K562 (cell line): ENCODE measurements around the gene GJB2. TPM values are rescaled to one million over a fixed set of nuclear protein-coding genes. Genes with fewer than 3 reads are reported as not detected.

ENCODE experiments used
- ATAC-seq: fragments of 200-7000 bp; cut with Tn5 transposase; 3 replicates; pipeline ENCODE4 v1.9.1; 2020; ENCODE audit warnings: moderate library complexity
- BruUV-seq: library from RNA; stranded (reverse); fragments of 400-500 nt; replicated peaks from 2 replicates; lab custom pipeline; 2021; lab: Mats Ljungman, UMichigan
- CTCF ChIA-PET: fragments of 300-600 bp; formaldehyde crosslinking; extraction: SDS; loops from one replicate; lab custom pipeline; 2021; ENCODE audit warnings: low intra/inter-chr PET ratio; lab: Yijun Ruan, JAX
- POLR2A ChIA-PET: fragments of 300-600, 350-650 bp; sonication (Branson Sonifier 250); formaldehyde crosslinking; extraction: SDS; loops from one replicate; lab custom pipeline; 2021; ENCODE audit warnings: antibody characterized with exemption, inconsistent platforms; lab: Yijun Ruan, JAX
- DNase-seq, 4 experiments: peaks; one replicate each; pipeline versions ENCODE4 v3.0.0 to v3.0.0-alpha.2; 2011 to 2018; ENCODE audit warnings: low spot score in 3 of 4, mixed read lengths in 3 of 4; ENCODE audit errors: extremely low read depth in 1 of 4
- FAIRE-seq: peaks from 2 replicates; lab custom pipeline; 2011; peaks lifted over from hg19 to GRCh38; lab: Jason Lieb, UNC
- H2AFZ ChIP-seq: 2 replicates; pipeline ENCODE4 v1.6.0; 2011; ENCODE audit warnings: low read depth, low read length, control low read depth, inconsistent platforms
- H3K27ac ChIP-seq: fragments of 200-600 bp; 3 replicates; pipeline ENCODE4 v1.8.0; 2011; ENCODE audit warnings: low read depth, mild to moderate bottlenecking, control low read depth, inconsistent platforms, low read length, moderate library complexity, mixed read lengths; ENCODE audit errors: extremely low read depth
- H3K27me3 ChIP-seq, 2 experiments: fragments of 300-600 bp in 1 of 2; 2 replicates in 1 of 2; 3 replicates in 1 of 2; pipeline versions ENCODE4 v1.6.0 to v1.8.0; 2011; ENCODE audit warnings: inconsistent platforms in 2 of 2, low read length in 2 of 2, mild to moderate bottlenecking in 1 of 2, mixed read lengths in 1 of 2, moderate library complexity in 1 of 2; ENCODE audit not compliant: control insufficient read depth in 2 of 2, insufficient read depth in 2 of 2
- H3K36me3 ChIP-seq: fragments of 300-600 bp; 3 replicates; pipeline ENCODE4 v1.8.0; 2011; ENCODE audit warnings: mild to moderate bottlenecking, low read length, inconsistent platforms; ENCODE audit not compliant: control insufficient read depth, insufficient read depth
- H3K4me1 ChIP-seq, 2 experiments: fragments of 200-600 bp in 1 of 2; replicated peaks in 1 of 2; 2 replicates in 1 of 2; 3 replicates in 1 of 2; pipeline versions ENCODE4 v1.5.1 to v1.8.0; 2011; ENCODE audit warnings: inconsistent platforms in 2 of 2, low read length in 2 of 2, mild to moderate bottlenecking in 1 of 2, mixed read lengths in 1 of 2, moderate library complexity in 1 of 2; ENCODE audit not compliant: control insufficient read depth in 2 of 2, insufficient read depth in 2 of 2
- H3K4me2 ChIP-seq: 2 replicates; pipeline ENCODE4 v1.6.1; 2011; ENCODE audit warnings: low read length, control low read depth, inconsistent platforms, mixed read lengths; ENCODE audit not compliant: insufficient read depth
- H3K4me3 ChIP-seq: fragments of 200-600 bp; sonication (generic), shearing (Covaris generic); 2 replicates; pipeline ENCODE4 v1.5.1; 2016; ENCODE audit warnings: control low read depth, inconsistent platforms
- H3K79me2 ChIP-seq: fragments of 200-600 bp; 3 replicates; pipeline ENCODE4 v1.8.0; 2011; ENCODE audit warnings: low read length, inconsistent platforms; ENCODE audit not compliant: control insufficient read depth, insufficient read depth
- H3K9ac ChIP-seq, 2 experiments: 2 replicates each; pipeline versions ENCODE4 v1.6.0 to v1.6.1; 2011; ENCODE audit warnings: low read depth in 2 of 2, low read length in 2 of 2, control low read depth in 1 of 2, inconsistent platforms in 1 of 2, mild to moderate bottlenecking in 1 of 2, mixed read lengths in 1 of 2; ENCODE audit not compliant: insufficient read depth in 1 of 2
- H3K9me1 ChIP-seq: one replicate; pipeline ENCODE4 v1.6.0; 2011; ENCODE audit warnings: inconsistent platforms, mild to moderate bottlenecking, low read length, moderate library complexity; ENCODE audit not compliant: control insufficient read depth, insufficient read depth
- H3K9me3 ChIP-seq: replicated peaks from 2 replicates; pipeline ENCODE4 v1.5.1; 2011; ENCODE audit warnings: low read depth, low read length, inconsistent platforms; ENCODE audit not compliant: control insufficient read depth, insufficient read depth
- H4K20me1 ChIP-seq: replicated peaks from 2 replicates; pipeline ENCODE4 v1.6.1; 2011; ENCODE audit warnings: low read length, inconsistent platforms, mixed read lengths; ENCODE audit not compliant: control insufficient read depth, insufficient read depth
- ADNP ChIP-seq: fragments of 200-800 bp; sonication (Bioruptor generic); IDR thresholded peaks from 2 replicates; pipeline ENCODE4 v1.6.1; 2016; ENCODE audit warnings: missing genetic modification characterization, missing compliant biosample characterization
- CBFA2T2 ChIP-seq: fragments of 450-650 bp; conservative IDR thresholded peaks from 2 replicates; pipeline ENCODE4 v1.6.1; 2017; ENCODE audit warnings: mild to moderate bottlenecking
- EP300 ChIP-seq: IDR thresholded peaks from 2 replicates; pipeline ENCODE4 v1.6.1; 2012; ENCODE audit warnings: low read length, improper control_type of control experiment
- GABPB2 ChIP-seq: fragments of 250-450 bp; sonication (Bioruptor Pico); conservative IDR thresholded peaks from 2 replicates; pipeline ENCODE4 v1.5.1; 2021; ENCODE audit warnings: mild to moderate bottlenecking
- KAT2B ChIP-seq: IDR thresholded peaks from one replicate; pipeline ENCODE4 v1.6.1; 2012; ENCODE audit warnings: low read depth, mild to moderate bottlenecking, control low read depth, inconsistent platforms, low read length, moderate library complexity
- LARP7 ChIP-seq: fragments of 450-650 bp; IDR thresholded peaks from 2 replicates; pipeline ENCODE4 v1.6.1; 2016
- MECOM ChIP-seq: fragments of 250-450 bp; sonication (Bioruptor Pico); IDR thresholded peaks from 2 replicates; pipeline ENCODE4 v1.8.0; 2022; ENCODE audit warnings: inconsistent platforms
- MTA3 ChIP-seq: fragments of 450-650 bp; formaldehyde crosslinking; IDR thresholded peaks from 2 replicates; pipeline ENCODE4 v1.6.1; 2017; ENCODE audit warnings: mild to moderate bottlenecking, borderline replicate concordance
- TCF7L2 ChIP-seq: fragments of 150-350 bp; IDR thresholded peaks from 2 replicates; pipeline ENCODE4 v1.6.1; 2016; ENCODE audit warnings: low read depth, mild to moderate bottlenecking, low read length, moderate library complexity
- ZC3H11A ChIP-seq: IDR thresholded peaks from 2 replicates; pipeline ENCODE4 v1.6.1; 2012; ENCODE audit warnings: low read depth, low read length, improper control_type of control experiment
- ZFX ChIP-seq: sonication (generic); formaldehyde crosslinking; IDR thresholded peaks from 2 replicates; pipeline ENCODE4 v1.8.0; 2022; ENCODE audit warnings: mild to moderate bottlenecking, missing genetic modification reagents, moderate library complexity
- WGBS: fragments of 100-300 bp; shearing (Covaris generic); methylation state at CpG from one replicate; pipeline ENCODE4 v1.1.6; 2016; ENCODE audit warnings: low coverage, mixed read lengths; ENCODE audit not compliant: insufficient coverage; ENCODE audit errors: missing lambda C conversion rate; 5-methylcytosine and 5-hydroxymethylcytosine counted together
- in situ Hi-C: fragments of 300-500 bp; cut with MboI; formaldehyde crosslinking; loops from 4 replicates; pipeline ENCODE4 v1.15.0; 2018; ENCODE audit warnings: inconsistent platforms, mixed read lengths
- intact Hi-C: fragments of 100-400 bp; cut with micrococcal nuclease; formaldehyde crosslinking; loops from 2 replicates; pipeline ENCODE4 v1.14.2; 2022
- polyA plus RNA-seq, 8 experiments: library from polyadenylated mRNA; depleted of rRNA in 4 of 8; stranded (reverse) in 5 of 8; unstranded in 3 of 8; fragments of >200 nt; fragmentation: Nextera tagmentation in 2 of 8; fragmentation: Illumina TruSeq in 1 of 8; extraction: Ambion mirVana in 2 of 8; extraction: Trizol in 1 of 8; gene quantifications; 2 replicates each; pipeline versions ENCODE4 v1.2.1 to v1.2.3, GENCODE V29; 2011 to 2014; ENCODE audit warnings: inconsistent platforms in 1 of 8, missing spikeins in 1 of 8
- total RNA-seq, 7 experiments: library from RNA; depleted of rRNA in 6 of 7; stranded (reverse); fragments of >200 nt in 6 of 7; fragmentation: Illumina TruSeq in 2 of 7; extraction: Trizol in 2 of 7; gene quantifications; 2 replicates each; pipeline versions ENCODE4 v1.2.1 to v1.2.3, GENCODE V29; 2011 to 2021; ENCODE audit warnings: low replicate concordance in 1 of 7
- TF ChIP-seq, protein P1 (sequence below): fragments of 450-650 bp; formaldehyde crosslinking; IDR thresholded peaks from 2 replicates; pipeline ENCODE4 v1.4.0; 2020; ENCODE audit warnings: mild to moderate bottlenecking, mixed read lengths
- TF ChIP-seq, protein P2 (sequence below), 2 experiments: fragments of 450-650 bp in 1 of 2; IDR thresholded peaks; 2 replicates each; pipeline ENCODE4 v1.6.1; 2011 to 2017; ENCODE audit warnings: low read depth in 2 of 2, antibody characterized with exemption in 1 of 2, borderline replicate concordance in 1 of 2, low read length in 1 of 2, mild to moderate bottlenecking in 1 of 2, mixed read lengths in 1 of 2; ENCODE audit not compliant: control insufficient read depth in 1 of 2
- TF ChIP-seq, protein P3 (sequence below): fragments of 450-650 bp; IDR thresholded peaks from 2 replicates; pipeline ENCODE4 v1.6.1; 2014; ENCODE audit warnings: low read depth, mild to moderate bottlenecking, moderate library complexity, borderline replicate concordance
- TF ChIP-seq, protein P4 (sequence below): fragments of 450-650 bp; formaldehyde crosslinking; IDR thresholded peaks from 2 replicates; pipeline ENCODE4 v1.4.0; 2022; ENCODE audit warnings: mild to moderate bottlenecking, moderate library complexity

Gene GJB2
- total and polyA plus RNA-seq, 9 of the 15 experiments (the other 6 are each of a cell fraction or from before 2014, with no cell fraction given): not detected

DNA sequence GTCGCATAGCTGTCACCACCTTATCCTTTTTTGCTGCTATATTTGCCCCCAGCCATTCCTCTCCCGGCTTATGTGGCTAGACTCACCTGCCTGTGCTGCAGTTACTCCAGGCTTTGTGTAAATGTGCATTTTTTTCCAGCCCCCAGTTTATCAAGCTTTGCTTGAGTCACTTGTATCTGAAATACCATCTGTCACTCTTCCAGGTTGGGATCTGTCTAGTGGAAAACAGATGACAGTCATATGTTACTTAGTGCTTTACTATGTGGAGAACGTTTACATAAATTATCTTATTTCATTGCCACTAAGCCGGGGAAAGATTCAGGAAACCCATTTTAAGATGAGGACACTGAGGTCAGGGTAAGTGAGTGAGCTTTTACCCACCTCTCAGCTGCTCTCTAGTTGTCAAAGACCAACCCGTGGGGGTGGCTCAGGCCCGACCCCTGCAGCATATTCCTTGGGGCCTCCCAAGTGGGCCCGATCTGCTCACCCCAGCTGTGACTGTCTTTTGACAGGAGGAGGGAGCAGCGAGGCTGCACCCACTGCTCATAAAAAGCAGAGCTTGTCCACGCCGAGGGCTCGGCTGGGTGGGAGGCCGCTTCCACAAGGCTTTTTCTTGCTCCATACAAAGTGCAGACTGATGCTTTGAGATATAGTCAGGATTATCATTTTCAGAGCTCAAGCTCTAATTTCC is 7.2 kb downstream of the GJB2 start:
- Histone ChIP-seq H3K4me1 (peaks cover 0 to 4% of the 10 kb centered on the region in 2 experiments; a peak in 1 of 5 replicates), H3K36me3 (no peaks in the 10 kb centered on the region), H3K27ac (no peak overlapping the region), H3K79me2 (no peaks in the 10 kb centered on the region), H3K4me2 (no peak overlapping the region), H3K9me3 (no peaks in the 10 kb centered on the region), H4K20me1 (no peaks in the 10 kb centered on the region), H3K9me1 (no peaks in the 10 kb centered on the region), H2AFZ (no peak overlapping the region), H3K27me3 (peaks cover 15 to 16% of the 10 kb centered on the region in 2 experiments; a peak in 4 of 5 replicates), H3K9ac (no peak overlapping the region), H3K4me3 (no peak overlapping the region)
- POLR2A ChIA-PET: interaction anchor here (0.8 to 1.4 kb wide), 2 partner anchors 9 to 12 kb away, joined by 3 to 4 read pairs; no protein-coding TSS in a partner anchor
- ATAC-seq (no peak), DNase-seq (no peak), FAIRE-seq (no peak)
- intact Hi-C loops: no loop called here
- CTCF ChIA-PET: no interaction called here
- no TSS peak for BruUV-seq
- in situ Hi-C loops: no loop called here
- WGBS: 3% methylated on average over 12 of the region's 12 CpGs
- no peak for TF ChIP-seq CBFA2T2
- no peak for TF ChIP-seq MTA3
- no peak for TF ChIP-seq TCF7L2
- TF ChIP-seq KAT2B: no peak
- TF ChIP-seq, protein P1, sequence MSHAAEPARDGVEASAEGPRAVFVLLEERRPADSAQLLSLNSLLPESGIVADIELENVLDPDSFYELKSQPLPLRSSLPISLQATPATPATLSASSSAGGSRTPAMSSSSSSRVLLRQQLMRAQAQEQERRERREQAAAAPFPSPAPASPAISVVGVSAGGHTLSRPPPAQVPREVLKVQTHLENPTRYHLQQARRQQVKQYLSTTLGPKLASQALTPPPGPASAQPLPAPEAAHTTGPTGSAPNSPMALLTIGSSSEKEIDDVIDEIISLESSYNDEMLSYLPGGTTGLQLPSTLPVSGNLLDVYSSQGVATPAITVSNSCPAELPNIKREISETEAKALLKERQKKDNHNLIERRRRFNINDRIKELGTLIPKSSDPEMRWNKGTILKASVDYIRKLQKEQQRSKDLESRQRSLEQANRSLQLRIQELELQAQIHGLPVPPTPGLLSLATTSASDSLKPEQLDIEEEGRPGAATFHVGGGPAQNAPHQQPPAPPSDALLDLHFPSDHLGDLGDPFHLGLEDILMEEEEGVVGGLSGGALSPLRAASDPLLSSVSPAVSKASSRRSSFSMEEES (CRISPR knock-in tag): no peak
- TF ChIP-seq ZFX (CRISPR knock-in tag): no peak
- TF ChIP-seq, protein P2, sequence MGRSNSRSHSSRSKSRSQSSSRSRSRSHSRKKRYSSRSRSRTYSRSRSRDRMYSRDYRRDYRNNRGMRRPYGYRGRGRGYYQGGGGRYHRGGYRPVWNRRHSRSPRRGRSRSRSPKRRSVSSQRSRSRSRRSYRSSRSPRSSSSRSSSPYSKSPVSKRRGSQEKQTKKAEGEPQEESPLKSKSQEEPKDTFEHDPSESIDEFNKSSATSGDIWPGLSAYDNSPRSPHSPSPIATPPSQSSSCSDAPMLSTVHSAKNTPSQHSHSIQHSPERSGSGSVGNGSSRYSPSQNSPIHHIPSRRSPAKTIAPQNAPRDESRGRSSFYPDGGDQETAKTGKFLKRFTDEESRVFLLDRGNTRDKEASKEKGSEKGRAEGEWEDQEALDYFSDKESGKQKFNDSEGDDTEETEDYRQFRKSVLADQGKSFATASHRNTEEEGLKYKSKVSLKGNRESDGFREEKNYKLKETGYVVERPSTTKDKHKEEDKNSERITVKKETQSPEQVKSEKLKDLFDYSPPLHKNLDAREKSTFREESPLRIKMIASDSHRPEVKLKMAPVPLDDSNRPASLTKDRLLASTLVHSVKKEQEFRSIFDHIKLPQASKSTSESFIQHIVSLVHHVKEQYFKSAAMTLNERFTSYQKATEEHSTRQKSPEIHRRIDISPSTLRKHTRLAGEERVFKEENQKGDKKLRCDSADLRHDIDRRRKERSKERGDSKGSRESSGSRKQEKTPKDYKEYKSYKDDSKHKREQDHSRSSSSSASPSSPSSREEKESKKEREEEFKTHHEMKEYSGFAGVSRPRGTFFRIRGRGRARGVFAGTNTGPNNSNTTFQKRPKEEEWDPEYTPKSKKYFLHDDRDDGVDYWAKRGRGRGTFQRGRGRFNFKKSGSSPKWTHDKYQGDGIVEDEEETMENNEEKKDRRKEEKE (IDR thresholded peaks at IDR 0.05; ENCODE audit: borderline replicate concordance in 1 of 2, control insufficient read depth in 1 of 2, low read depth in 2 of 2, low read length in 1 of 2): no peak
- no peak for TF ChIP-seq MECOM (CRISPR knock-in tag)
- no peak for TF ChIP-seq ADNP
- TF ChIP-seq, protein P3, sequence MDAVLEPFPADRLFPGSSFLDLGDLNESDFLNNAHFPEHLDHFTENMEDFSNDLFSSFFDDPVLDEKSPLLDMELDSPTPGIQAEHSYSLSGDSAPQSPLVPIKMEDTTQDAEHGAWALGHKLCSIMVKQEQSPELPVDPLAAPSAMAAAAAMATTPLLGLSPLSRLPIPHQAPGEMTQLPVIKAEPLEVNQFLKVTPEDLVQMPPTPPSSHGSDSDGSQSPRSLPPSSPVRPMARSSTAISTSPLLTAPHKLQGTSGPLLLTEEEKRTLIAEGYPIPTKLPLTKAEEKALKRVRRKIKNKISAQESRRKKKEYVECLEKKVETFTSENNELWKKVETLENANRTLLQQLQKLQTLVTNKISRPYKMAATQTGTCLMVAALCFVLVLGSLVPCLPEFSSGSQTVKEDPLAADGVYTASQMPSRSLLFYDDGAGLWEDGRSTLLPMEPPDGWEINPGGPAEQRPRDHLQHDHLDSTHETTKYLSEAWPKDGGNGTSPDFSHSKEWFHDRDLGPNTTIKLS: no peak
- no peak for TF ChIP-seq GABPB2 (CRISPR knock-in tag)
- no peak for TF ChIP-seq ZC3H11A
- TF ChIP-seq, protein P4, sequence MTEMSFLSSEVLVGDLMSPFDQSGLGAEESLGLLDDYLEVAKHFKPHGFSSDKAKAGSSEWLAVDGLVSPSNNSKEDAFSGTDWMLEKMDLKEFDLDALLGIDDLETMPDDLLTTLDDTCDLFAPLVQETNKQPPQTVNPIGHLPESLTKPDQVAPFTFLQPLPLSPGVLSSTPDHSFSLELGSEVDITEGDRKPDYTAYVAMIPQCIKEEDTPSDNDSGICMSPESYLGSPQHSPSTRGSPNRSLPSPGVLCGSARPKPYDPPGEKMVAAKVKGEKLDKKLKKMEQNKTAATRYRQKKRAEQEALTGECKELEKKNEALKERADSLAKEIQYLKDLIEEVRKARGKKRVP (CRISPR knock-in tag): no peak
- TF ChIP-seq LARP7: no peak
- TF ChIP-seq EP300: no peak
